HG02759 (cell line): Measurements from ENCODE around the gene OXCT2.
"Not testable (repeated sequence)": the region's sequence is repeated elsewhere in the genome, so short reads cannot be mapped to it uniquely, and the experiment has no call there.

ENCODE experiments used
- ATAC-seq: cut with Tn5 transposase; IDR thresholded peaks from one replicate; pipeline ENCODE4 v1.9.1; 2021; ENCODE audit warnings: mild to moderate bottlenecking, moderate library complexity; ENCODE audit not compliant: unreplicated experiment

Gene OXCT2

GRCh38 chr1:39763619-39764374 is 7.4 kb downstream of the OXCT2 start:
- ATAC-seq, result not testable (repeated sequence)

- no peak for ATAC-seq
Observed at GRCh38 chr1:39762550-39763540, 8.3 kb downstream of the OXCT2 start.

GRCh38 chr1:39761557-39762260 is 9.4 kb downstream of the OXCT2 start:
- no peak for ATAC-seq

GRCh38 chr1:39761016-39761415 is 10.1 kb downstream of the OXCT2 start:
- ATAC-seq, result no peak

- no peak for ATAC-seq
Observed at GRCh38 chr1:39760074-39761008, 10.8 kb downstream of the OXCT2 start.

GRCh38 chr1:39759436-39759726 is 11.8 kb downstream of the OXCT2 start:
- ATAC-seq, result no peak

GRCh38 chr1:39758556-39759435 is 12.4 kb downstream of the OXCT2 start:
- ATAC-seq, result no peak

- ATAC-seq, result no peak
Observed at GRCh38 chr1:39757501-39757900, 13.6 kb downstream of the OXCT2 start.

- ATAC-seq, result no peak
Observed at GRCh38 chr1:39755965-39756659, 15.0 kb downstream of the OXCT2 start.

- ATAC-seq, result no peak
Observed at GRCh38 chr1:39754906-39755504, 16.1 kb downstream of the OXCT2 start.

- no peak for ATAC-seq
Observed at GRCh38 chr1:39754026-39754570, 17.1 kb downstream of the OXCT2 start.

- ATAC-seq, result no peak
Observed at GRCh38 chr1:39753132-39754025, 17.8 kb downstream of the OXCT2 start.

- ATAC-seq, result no peak
Observed at GRCh38 chr1:39752703-39753102, 18.4 kb downstream of the OXCT2 start.

- ATAC-seq, result no peak
Observed at GRCh38 chr1:39751595-39751994, 19.6 kb downstream of the OXCT2 start.

- no peak for ATAC-seq
Observed at GRCh38 chr1:39745016-39745670, 26.0 kb downstream of the OXCT2 start.

- ATAC-seq, result peak; percentile 92
Observed at GRCh38 chr1:39738622-39739366, 32.4 kb downstream of the OXCT2 start, which contains the start of gene PPIE. TSS of gene PPIE (plus strand) at chr1:39738882. CDS start at chr1:39738901, 19 bp downstream.
